Loucy (cell line): ENCODE results near the gene CERS5.
A peak's percentile ranks its signal among the peaks of the same experiment; 100 is the strongest.

Experiments used
- H2AFZ ChIP-seq: fragments of 200-600 bp; sonication (generic); 2 replicates; pipeline ENCODE4 v1.6.0; 2016; ENCODE audit warnings: antibody characterized with exemption, mild to moderate bottlenecking, low read length, moderate library complexity
- H3F3A ChIP-seq: fragments of 200-600 bp; 2 replicates; pipeline ENCODE4 v1.6.0; 2016; ENCODE audit warnings: antibody characterized with exemption, low read depth, mild to moderate bottlenecking
- H3K27me3 ChIP-seq: fragments of 200-600 bp; sonication (generic); 2 replicates; pipeline ENCODE4 v1.6.1; 2014; ENCODE audit warnings: low read length, mild to moderate bottlenecking; ENCODE audit not compliant: insufficient read depth, poor library complexity, severe bottlenecking
- H3K36me3 ChIP-seq: fragments of 200-600 bp; sonication (generic); 2 replicates; pipeline ENCODE4 v1.6.1; 2016; ENCODE audit warnings: low read length; ENCODE audit not compliant: insufficient read depth
- H3K4me1 ChIP-seq: fragments of 200-600 bp; sonication (generic); 2 replicates; pipeline ENCODE4 v1.5.1; 2014; ENCODE audit warnings: low read length, mild to moderate bottlenecking; ENCODE audit not compliant: insufficient read depth, poor library complexity, severe bottlenecking
- H3K4me2 ChIP-seq: fragments of 200-600 bp; sonication (generic); 2 replicates; pipeline ENCODE4 v1.6.0; 2014; ENCODE audit warnings: antibody characterized with exemption, low read length, low read depth, mild to moderate bottlenecking; ENCODE audit not compliant: poor library complexity, severe bottlenecking
- H3K4me3 ChIP-seq: fragments of 200-600 bp; sonication (generic); 2 replicates; pipeline ENCODE4 v1.5.1; 2014; ENCODE audit warnings: low read length, mild to moderate bottlenecking, mixed read lengths; ENCODE audit not compliant: poor library complexity, severe bottlenecking
- H3K79me2 ChIP-seq: fragments of 200-600 bp; sonication (generic); 2 replicates; pipeline ENCODE4 v1.6.1; 2014; ENCODE audit warnings: low read length; ENCODE audit not compliant: insufficient read depth
- H3K9ac ChIP-seq: fragments of 200-600 bp; sonication (generic); 2 replicates; pipeline ENCODE4 v1.6.0; 2014; ENCODE audit warnings: mild to moderate bottlenecking, low read depth, low read length, moderate library complexity; ENCODE audit not compliant: poor library complexity, severe bottlenecking
- H3K9me2 ChIP-seq: fragments of 200-600 bp; sonication (generic); replicated peaks from 2 replicates; pipeline ENCODE4 v1.6.1; 2016; ENCODE audit warnings: low read depth, low read length, mixed read lengths
- H3K9me3 ChIP-seq: fragments of 200-600 bp; sonication (generic); 2 replicates; pipeline ENCODE4 v1.6.1; 2014; ENCODE audit warnings: mild to moderate bottlenecking, antibody characterized with exemption, low read length, low read depth; ENCODE audit not compliant: insufficient read depth
- H4K20me1 ChIP-seq: fragments of 200-600 bp; sonication (generic); 2 replicates; pipeline ENCODE4 v1.6.0; 2014; ENCODE audit warnings: antibody characterized with exemption, low read length, mild to moderate bottlenecking; ENCODE audit not compliant: insufficient read depth, poor library complexity, severe bottlenecking
- EZH2phosphoT487 ChIP-seq: fragments of 200-600 bp; IDR thresholded peaks from 2 replicates; pipeline ENCODE4 v1.6.1; 2018; ENCODE audit warnings: antibody characterized with exemption, mild to moderate bottlenecking, moderate library complexity, borderline replicate concordance
- TF ChIP-seq, protein P1 (sequence below): fragments of 200-600 bp; sonication (generic); conservative IDR thresholded peaks from 2 replicates; pipeline ENCODE4 v1.5.1; 2014; ENCODE audit warnings: mild to moderate bottlenecking, antibody characterized with exemption, low read length

CERS5 gene

DNA sequence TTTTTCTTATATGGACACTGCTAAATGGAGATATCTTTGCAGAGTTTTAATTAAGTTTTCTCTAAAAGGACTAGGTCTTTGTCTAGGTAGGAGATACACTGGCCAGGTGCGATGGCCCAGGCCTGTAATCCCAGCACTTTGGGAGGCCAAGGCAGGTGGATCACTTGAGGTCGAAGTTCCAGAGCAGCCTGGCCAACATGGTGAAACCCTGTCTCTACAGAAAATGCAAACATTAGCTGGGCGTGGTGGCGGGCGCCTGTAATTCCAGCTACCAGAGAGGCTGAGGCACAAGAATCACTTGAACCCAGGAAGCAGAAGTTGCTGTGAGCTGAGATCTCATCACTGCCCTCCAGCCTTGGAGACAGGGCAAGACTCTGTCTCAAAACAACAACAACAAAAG, 17.1 kb upstream of the CERS5 start:
- Histone ChIP-seq H3K9me3 (no peaks in the 10 kb centered on the region), H3K4me3 (no peak overlapping the region), H3K4me1 (peaks cover 52% of the 10 kb centered on the region), H3K9me2 (no peaks in the 10 kb centered on the region), H3F3A (peaks cover 3% of the 10 kb centered on the region), H3K9ac (no peak overlapping the region), H3K79me2 (no peaks in the 10 kb centered on the region), H4K20me1 (no peaks in the 10 kb centered on the region), H3K36me3 (peaks cover 8% of the 10 kb centered on the region; the same call in 1 of the 2 replicates), H2AFZ (no peak overlapping the region), H3K4me2 (peak overlapping the region; percentile 24), H3K27me3 (no peaks in the 10 kb centered on the region)
- TF ChIP-seq, protein P1, sequence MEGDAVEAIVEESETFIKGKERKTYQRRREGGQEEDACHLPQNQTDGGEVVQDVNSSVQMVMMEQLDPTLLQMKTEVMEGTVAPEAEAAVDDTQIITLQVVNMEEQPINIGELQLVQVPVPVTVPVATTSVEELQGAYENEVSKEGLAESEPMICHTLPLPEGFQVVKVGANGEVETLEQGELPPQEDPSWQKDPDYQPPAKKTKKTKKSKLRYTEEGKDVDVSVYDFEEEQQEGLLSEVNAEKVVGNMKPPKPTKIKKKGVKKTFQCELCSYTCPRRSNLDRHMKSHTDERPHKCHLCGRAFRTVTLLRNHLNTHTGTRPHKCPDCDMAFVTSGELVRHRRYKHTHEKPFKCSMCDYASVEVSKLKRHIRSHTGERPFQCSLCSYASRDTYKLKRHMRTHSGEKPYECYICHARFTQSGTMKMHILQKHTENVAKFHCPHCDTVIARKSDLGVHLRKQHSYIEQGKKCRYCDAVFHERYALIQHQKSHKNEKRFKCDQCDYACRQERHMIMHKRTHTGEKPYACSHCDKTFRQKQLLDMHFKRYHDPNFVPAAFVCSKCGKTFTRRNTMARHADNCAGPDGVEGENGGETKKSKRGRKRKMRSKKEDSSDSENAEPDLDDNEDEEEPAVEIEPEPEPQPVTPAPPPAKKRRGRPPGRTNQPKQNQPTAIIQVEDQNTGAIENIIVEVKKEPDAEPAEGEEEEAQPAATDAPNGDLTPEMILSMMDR = no peak
- no peak for TF ChIP-seq EZH2phosphoT487

DNA sequence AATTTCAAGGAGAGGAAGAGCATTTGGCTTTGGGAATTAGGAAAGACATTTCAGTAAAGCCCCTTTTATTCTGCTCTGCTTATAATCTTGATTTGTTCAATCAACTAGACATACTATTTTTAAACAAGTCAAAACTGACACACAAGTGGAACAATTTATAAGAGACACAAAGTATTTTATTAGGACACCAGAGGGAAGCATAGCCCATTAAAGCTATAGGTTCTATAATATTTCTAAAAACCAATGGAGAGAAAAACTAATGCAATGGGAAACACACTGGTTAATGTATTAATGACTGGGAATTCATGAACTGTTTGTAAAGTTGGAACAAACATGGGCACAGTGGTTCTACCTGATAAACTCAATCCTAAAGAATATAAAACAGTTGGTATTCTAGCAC, 15.3 kb upstream of the CERS5 start:
- Histone ChIP-seq H3K4me1 (peaks cover 38% of the 10 kb centered on the region), H3K4me2 (no peak overlapping the region), H3K36me3 (peaks cover 14% of the 10 kb centered on the region; the same call in 1 of the 2 replicates), H3K4me3 (no peak overlapping the region), H3F3A (peaks cover 3% of the 10 kb centered on the region; the same call in 1 of the 2 replicates), H3K79me2 (no peaks in the 10 kb centered on the region), H2AFZ (no peak overlapping the region), H3K9me2 (no peaks in the 10 kb centered on the region), H4K20me1 (no peaks in the 10 kb centered on the region), H3K9ac (no peak overlapping the region), H3K27me3 (no peaks in the 10 kb centered on the region), H3K9me3 (no peaks in the 10 kb centered on the region)
- TF ChIP-seq EZH2phosphoT487 = no peak
- TF ChIP-seq, protein P1 = peak; percentile 51

DNA sequence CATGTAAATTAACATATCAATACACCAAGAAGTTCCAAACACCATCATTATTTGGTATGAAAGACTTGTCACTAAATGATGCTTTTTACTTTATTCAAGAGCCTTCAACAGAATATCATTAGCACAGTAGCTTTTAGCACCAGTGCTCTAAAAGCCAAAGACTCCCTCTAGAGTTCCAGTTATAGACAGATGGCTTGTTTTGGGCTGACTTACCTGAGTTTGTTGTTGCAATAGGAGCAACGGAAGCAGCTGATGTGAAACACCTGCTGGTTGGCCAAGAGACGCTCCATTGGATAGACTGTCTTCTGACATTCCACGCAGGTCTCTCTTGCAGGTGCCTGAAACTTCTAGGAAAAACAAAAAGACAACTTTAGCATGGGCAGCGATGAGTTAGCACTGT, 14.5 kb upstream of the CERS5 start:
- peaks cover 3% of the 10 kb centered on the region; the same call in 1 of the 2 replicates for H3F3A ChIP-seq

More for the DNA sequence above, 14.5 kb upstream of the CERS5 start:
- peaks cover 31% of the 10 kb centered on the region for H3K4me1 ChIP-seq
- H3K36me3 ChIP-seq = peaks cover 22% of the 10 kb centered on the region; the same call in 1 of the 2 replicates
- no peak overlapping the region for H3K4me2 ChIP-seq
- H2AFZ ChIP-seq = no peak overlapping the region
- H3K9ac ChIP-seq = no peak overlapping the region
- H3K9me3 ChIP-seq = no peaks in the 10 kb centered on the region
- H3K79me2 ChIP-seq = no peaks in the 10 kb centered on the region
- TF ChIP-seq, protein P1 = no peak
- no peak for TF ChIP-seq EZH2phosphoT487
- H3K4me3 ChIP-seq = no peak overlapping the region
- no peaks in the 10 kb centered on the region for H3K9me2 ChIP-seq
- H3K27me3 ChIP-seq = no peaks in the 10 kb centered on the region
- H4K20me1 ChIP-seq = no peaks in the 10 kb centered on the region
